A549 (cell line): ENCODE measurements around the gene NR4A2. TPM values are rescaled to one million over a fixed set of nuclear protein-coding genes. Genes with fewer than 3 reads are reported as not detected.

Experiments used
- ATAC-seq, 2 experiments: fragments of 200-7000 bp in 1 of 2; fragments of >200 bp in 1 of 2; cut with Nextera tagmentation in 1 of 2; cut with Tn5 transposase in 1 of 2; 3 replicates each; pipeline versions ENCODE4 v1.8.0 to v1.9.1; 2018 to 2020; ENCODE audit warnings: mild to moderate bottlenecking in 1 of 2, moderate library complexity in 1 of 2
- CTCF ChIA-PET: fragments of 300-600 bp; sonication (Branson Sonifier 250); formaldehyde crosslinking; extraction: SDS; loops from one replicate; lab custom pipeline; 2021; ENCODE audit warnings: antibody characterized with exemption, inconsistent platforms; lab: Yijun Ruan, JAX
- POLR2A ChIA-PET: fragments of 350-600 bp; formaldehyde crosslinking; extraction: SDS; loops from one replicate; lab custom pipeline; 2021; ENCODE audit warnings: antibody characterized with exemption, inconsistent platforms; lab: Yijun Ruan, JAX
- DNase-seq, 2 experiments: peaks; one replicate each; pipeline versions ENCODE4 v3.0.0 to v3.0.0-alpha.2; 2011 to 2016; ENCODE audit warnings: low read depth in 1 of 2, low spot score in 1 of 2
- FAIRE-seq: peaks from 2 replicates; lab custom pipeline; 2011; peaks lifted over from hg19 to GRCh38; lab: Jason Lieb, UNC
- H3K27ac ChIP-seq, 2 experiments: fragments of >200 bp; sonication (Bioruptor Twin); formaldehyde crosslinking; 3 replicates each; pipeline ENCODE4 v1.5.1; 2016 to 2017
- H3K4me1 ChIP-seq: fragments of >200 bp; sonication (Bioruptor Twin); formaldehyde crosslinking; 3 replicates; pipeline ENCODE4 v1.6.1; 2016
- H3K4me2 ChIP-seq: fragments of >200 bp; sonication (Bioruptor Twin); formaldehyde crosslinking; 3 replicates; pipeline ENCODE4 v1.6.1; 2016
- H3K4me3 ChIP-seq: fragments of >200 bp; sonication (Bioruptor Twin); formaldehyde crosslinking; 3 replicates; pipeline ENCODE4 v1.5.1; 2016
- H3K9me3 ChIP-seq: fragments of >200 bp; sonication (Bioruptor Twin); formaldehyde crosslinking; 3 replicates; pipeline ENCODE4 v1.6.1; 2016
- CBX2 ChIP-seq: fragments of 200-600 bp; sonication (generic); IDR thresholded peaks from 2 replicates; pipeline ENCODE4 v1.6.1; 2016; ENCODE audit warnings: low read depth, mild to moderate bottlenecking, borderline replicate concordance
- CBX8 ChIP-seq: fragments of 200-600 bp; sonication (generic); IDR thresholded peaks from 2 replicates; pipeline ENCODE4 v1.6.1; 2016
- CTCF ChIP-seq: fragments of >200 bp; sonication (Bioruptor Twin); formaldehyde crosslinking; IDR thresholded peaks from 3 replicates; pipeline ENCODE4 v1.5.1; 2016
- EHMT2 ChIP-seq: fragments of 200-600 bp; sonication (generic); IDR thresholded peaks from 2 replicates; pipeline ENCODE4 v1.6.1; 2016; ENCODE audit warnings: antibody characterized with exemption, low read depth, mild to moderate bottlenecking, moderate library complexity
- FOSB ChIP-seq: fragments of 250-450 bp; sonication (Bioruptor Pico); IDR thresholded peaks from 2 replicates; pipeline ENCODE4 v1.5.0; 2020; ENCODE audit warnings: mild to moderate bottlenecking, moderate library complexity
- FOXS1 ChIP-seq: fragments of 250-450 bp; sonication (Bioruptor Pico); IDR thresholded peaks from 2 replicates; pipeline ENCODE4 v1.5.0; 2020; ENCODE audit warnings: mild to moderate bottlenecking, moderate library complexity
- GATA3 ChIP-seq: IDR thresholded peaks from 2 replicates; pipeline ENCODE4 v1.6.1; 2012; ENCODE audit warnings: borderline replicate concordance
- HDAC2 ChIP-seq: fragments of 200-600 bp; sonication (generic); IDR thresholded peaks from 2 replicates; pipeline ENCODE4 v1.6.1; 2016
- HEYL ChIP-seq: fragments of 250-450 bp; sonication (Bioruptor Pico); IDR thresholded peaks from 2 replicates; pipeline ENCODE4 v1.8.0; 2021; ENCODE audit warnings: mild to moderate bottlenecking, moderate library complexity
- HOXA7 ChIP-seq: fragments of 250-450 bp; sonication (Bioruptor Pico); IDR thresholded peaks from 2 replicates; pipeline ENCODE4 v1.5.0; 2020; ENCODE audit warnings: mild to moderate bottlenecking, moderate library complexity
- HOXB5 ChIP-seq: fragments of 250-450 bp; sonication (Bioruptor Pico); IDR thresholded peaks from 2 replicates; pipeline ENCODE4 v1.5.0; 2020; ENCODE audit warnings: mild to moderate bottlenecking, moderate library complexity
- KDM1A ChIP-seq: fragments of 200-600 bp; sonication (generic); IDR thresholded peaks from 2 replicates; pipeline ENCODE4 v1.6.1; 2016; ENCODE audit warnings: low read depth, mild to moderate bottlenecking
- MAZ ChIP-seq: fragments of 150-350 bp; IDR thresholded peaks from 2 replicates; pipeline ENCODE4 v1.6.1; 2014; ENCODE audit warnings: antibody characterized with exemption, low read depth, low read length, borderline replicate concordance
- MYC ChIP-seq: IDR thresholded peaks from 2 replicates; pipeline ENCODE4 v1.6.1; 2012; ENCODE audit warnings: mild to moderate bottlenecking, inconsistent platforms, low read length, improper control_type of control experiment, borderline replicate concordance
- NPAS2 ChIP-seq: fragments of 250-450 bp; sonication (Bioruptor Pico); IDR thresholded peaks from 2 replicates; pipeline ENCODE4 v1.8.0; 2022; ENCODE audit warnings: mild to moderate bottlenecking, moderate library complexity, borderline replicate concordance
- NR3C1 ChIP-seq: fragments of >200 bp; sonication (Bioruptor Twin); formaldehyde crosslinking; IDR thresholded peaks from 3 replicates; pipeline ENCODE4 v1.6.1; 2017
- PHF8 ChIP-seq: fragments of 200-600 bp; sonication (generic); IDR thresholded peaks from 2 replicates; pipeline ENCODE4 v1.6.1; 2016; ENCODE audit warnings: low read depth, mild to moderate bottlenecking, antibody characterized with exemption, moderate library complexity, borderline replicate concordance
- RCOR1 ChIP-seq: fragments of 150-350 bp; IDR thresholded peaks from 2 replicates; pipeline ENCODE4 v1.6.1; 2014; ENCODE audit warnings: antibody characterized with exemption, low read length, low read depth
- REST ChIP-seq: fragments of 200-600 bp; sonication (generic); IDR thresholded peaks from 2 replicates; pipeline ENCODE4 v1.6.1; 2016; ENCODE audit warnings: antibody characterized with exemption, mild to moderate bottlenecking, moderate library complexity
- RNF2 ChIP-seq: fragments of 200-600 bp; sonication (generic); IDR thresholded peaks from 2 replicates; pipeline ENCODE4 v1.6.1; 2016; ENCODE audit warnings: low read depth, mild to moderate bottlenecking, antibody characterized with exemption, moderate library complexity, borderline replicate concordance
- SMC3 ChIP-seq: fragments of >200 bp; sonication (Bioruptor Twin); formaldehyde crosslinking; IDR thresholded peaks from 3 replicates; pipeline ENCODE4 v1.6.1; 2018; ENCODE audit warnings: inconsistent platforms
- WGBS: methylation state at CpG from one replicate; pipeline ENCODE4 v1.1.6; 2017; ENCODE audit errors: missing lambda C conversion rate; 5-methylcytosine and 5-hydroxymethylcytosine counted together
- polyA plus RNA-seq, 4 experiments: library from polyadenylated mRNA; depleted of rRNA in 3 of 4; stranded (reverse); fragments of >200 nt; fragmentation: RNase III in 1 of 4; extraction: RNeasy Plus Mini Kit Qiagen cat#74134 plus additional on column Dnase treatment in 1 of 4; gene quantifications; 2 replicates in 3 of 4; 3 replicates in 1 of 4; pipeline ENCODE4 v1.2.3, GENCODE V29; 2011 to 2017

Gene NR4A2
- polyA plus RNA-seq, 2 of the 4 experiments (the other 2 are of a cell fraction), result 2.3 to 9.7 TPM

- ATAC-seq, result no peak
- Histone ChIP-seq H3K4me3 (no peak overlapping the region), H3K4me2 (no peak overlapping the region), H3K9me3 (peaks cover 2% of the 10 kb centered on the region; the same call in 1 of the 3 replicates), H3K4me1 (no peaks in the 10 kb centered on the region), H3K27ac (no peak overlapping the region)
- CTCF ChIA-PET, result interaction anchor here (1.0 kb wide), 1 partner anchor 45 kb away, joined by 5 read pairs; no protein-coding TSS in a partner anchor
- TF ChIP-seq HOXB5 (CRISPR knock-in tag) (no peak), NPAS2 (CRISPR knock-in tag) (no peak)
- no peak for DNase-seq
- POLR2A ChIA-PET, result no interaction called here
- no peak for FAIRE-seq
- 56% methylated on average over 1 of the region's 1 CpG for WGBS
These were observed 47.7 kb upstream of the NR4A2 start for GRCh38 chr2:156380117-156380645.

GRCh38 chr2:156379714-156380113 lies 47.2 kb upstream of the NR4A2 start:
- ChIA-PET CTCF (no interaction called here), POLR2A (no interaction called here)
- Histone ChIP-seq H3K9me3 (peaks cover 2% of the 10 kb centered on the region; the same call in 1 of the 3 replicates), H3K4me1 (no peaks in the 10 kb centered on the region), H3K4me2 (no peak overlapping the region), H3K4me3 (no peak overlapping the region), H3K27ac (no peak overlapping the region)
- FAIRE-seq (no peak), ATAC-seq (no peak), DNase-seq (no peak)
- TF ChIP-seq PHF8, result no peak
- no peak for TF ChIP-seq CTCF
- TF ChIP-seq RCOR1, result no peak
- TF ChIP-seq HEYL (CRISPR knock-in tag), result no peak
- TF ChIP-seq MAZ, result no peak
- TF ChIP-seq CBX2, result no peak
- TF ChIP-seq HOXA7, result no peak
- no peak for TF ChIP-seq EHMT2
- TF ChIP-seq HDAC2, result no peak
- TF ChIP-seq FOSB, result no peak
- no peak for TF ChIP-seq CBX8
- no peak for TF ChIP-seq NPAS2 (CRISPR knock-in tag)
- no peak for TF ChIP-seq RNF2
- 4% methylated on average over 1 of the region's 1 CpG for WGBS

GRCh38 chr2:156379071-156379470 lies 46.5 kb upstream of the NR4A2 start:
- POLR2A ChIA-PET, result no interaction called here
- no peak for ATAC-seq

More at GRCh38 chr2:156379071-156379470, 46.5 kb upstream of the NR4A2 start:
- no peak for TF ChIP-seq HOXA7
- no peak for TF ChIP-seq RCOR1
- no peak for TF ChIP-seq FOXS1 (CRISPR knock-in tag)
- no peak for TF ChIP-seq MAZ
- TF ChIP-seq CBX2, result no peak
- no peak for TF ChIP-seq REST
- TF ChIP-seq SMC3, result no peak
- TF ChIP-seq NPAS2 (CRISPR knock-in tag), result no peak
- TF ChIP-seq EHMT2, result no peak
- no peak for TF ChIP-seq GATA3
- TF ChIP-seq KDM1A, result no peak
- TF ChIP-seq MYC, result no peak
- TF ChIP-seq NR3C1, result no peak
- Histone ChIP-seq H3K4me2 (no peak overlapping the region), H3K4me3 (no peak overlapping the region), H3K9me3 (peaks cover 2% of the 10 kb centered on the region; the same call in 1 of the 3 replicates), H3K4me1 (no peaks in the 10 kb centered on the region), H3K27ac (no peak overlapping the region)
- FAIRE-seq (no peak), DNase-seq (no peak)
- CTCF ChIA-PET, result interaction anchor here (0.6 kb wide), 1 partner anchor 8 kb away, joined by 3 read pairs; no protein-coding TSS in a partner anchor
